Gastrocnemius medialis (tissue), 4 donors: Measurements from ENCODE around the gene MNX1. TPM values are rescaled to one million over a fixed set of nuclear protein-coding genes. Genes with fewer than 3 reads are reported as not detected.

Experiments used
- ATAC-seq, 2 donors: fragments of 150-250 bp; one replicate each; pipeline ENCODE4 v1.9.1; 2016
- DNase-seq, 2 donors: peaks; one replicate each; pipeline ENCODE4 v3.0.0-alpha.2; 2019
- H3K27ac ChIP-seq, 4 donors: fragments of 200-600 bp; sonication (generic); 1 replicate in 1 of 4; 2 replicates in 3 of 4; pipeline ENCODE4 v1.5.1; 2016 to 2018; ENCODE audit warnings: mild to moderate bottlenecking in 2 of 4, moderate library complexity in 1 of 4
- H3K27me3 ChIP-seq, 3 donors: fragments of 200-600 bp; sonication (generic) in 2 of 3; 1 replicate in 1 of 3; 2 replicates in 2 of 3; pipeline versions ENCODE4 v1.5.1 to v1.6.0; 2016 to 2019; ENCODE audit warnings: mild to moderate bottlenecking in 1 of 3, moderate library complexity in 1 of 3
- H3K36me3 ChIP-seq, 2 donors: fragments of 200-600 bp; sonication (generic) in 1 of 2; one replicate each; pipeline ENCODE4 v1.5.1; 2017 to 2018
- H3K4me1 ChIP-seq, 2 donors: fragments of 200-600 bp; sonication (generic) in 1 of 2; one replicate each; pipeline ENCODE4 v1.5.1; 2016 to 2017; ENCODE audit warnings: mild to moderate bottlenecking in 2 of 2
- H3K4me3 ChIP-seq, 4 donors: fragments of 200-600 bp; sonication (generic) in 3 of 4; 1 replicate in 1 of 4; 2 replicates in 3 of 4; pipeline ENCODE4 v1.5.1; 2016 to 2019; ENCODE audit warnings: mild to moderate bottlenecking in 2 of 4
- H3K9me3 ChIP-seq, 3 donors: fragments of 200-600 bp; sonication (generic) in 2 of 3; 1 replicate in 1 of 3; 2 replicates in 2 of 3; pipeline ENCODE4 v1.5.1; 2016 to 2019
- CTCF ChIP-seq, 5 experiments: fragments of 450-650 bp in 3 of 5; fragments of 200-600 bp in 2 of 5; sonication (generic) in 2 of 5; IDR thresholded peaks in 4 of 5; conservative IDR thresholded peaks in 1 of 5; 1 replicate in 4 of 5; 2 replicates in 1 of 5; pipeline ENCODE4 v1.5.1; 2016 to 2019; ENCODE audit warnings: antibody characterized with exemption in 5 of 5, mild to moderate bottlenecking in 3 of 5, moderate library complexity in 3 of 5
- POLR2A ChIP-seq, 2 donors: fragments of 450-650 bp; IDR thresholded peaks; one replicate each; pipeline ENCODE4 v1.6.1; 2017; ENCODE audit warnings: antibody characterized with exemption in 2 of 2, mild to moderate bottlenecking in 2 of 2, moderate library complexity in 2 of 2
- in situ Hi-C, 4 donors: fragments of 200-750 bp; cut with MboI; loops; one replicate each; pipeline versions ENCODE4 v1.15.0 to v1.8.0; 2017; ENCODE audit warnings: low sequenced_read_pairs in 4 of 4
- intact Hi-C: fragments of 100-400 bp; cut with DNase I; formaldehyde crosslinking; loops from one replicate; pipeline ENCODE4 v1.15.1; 2023; ENCODE audit warnings: low total_unique reads
- total RNA-seq, 4 donors: library from RNA; depleted of rRNA; stranded (reverse); fragments of >200 nt; gene quantifications; one replicate each; pipeline versions ENCODE4 v1.1.0 to v1.2.3, GENCODE V29; 2016

MNX1 gene
- total RNA-seq, 4 donors from 2014 or later: 0.16 to 0.20 TPM; not detected in 2

- DNase-seq (no peak), ATAC-seq (no peak)
- in situ Hi-C loops: no loop called here
Measured at GRCh38 chr7:157032644-157033482, 22.4 kb upstream of the MNX1 start.

GRCh38 chr7:157032128-157032527 is 21.7 kb upstream of the MNX1 start:
- Histone ChIP-seq H3K36me3 (no peaks in the 10 kb centered on the region), H3K4me3 (no peak overlapping the region), H3K4me1 (no peaks in the 10 kb centered on the region), H3K27me3 (peaks cover 16 to 44% (median 21%) of the 10 kb centered on the region in 3 donors), H3K27ac (no peak overlapping the region), H3K9me3 (peaks cover 0 to 5% (median 0%) of the 10 kb centered on the region in 3 donors)
- TF ChIP-seq CTCF (IDR thresholded peaks at IDR 0.05 in 4 of 5, conservative IDR thresholded peaks at IDR 0.05 in 1 of 5): no peak
- no peak for TF ChIP-seq POLR2A (IDR thresholded peaks at IDR 0.05)
- in situ Hi-C loops: no loop called here
- intact Hi-C loops: no loop called here
- DNase-seq (no peak), ATAC-seq (no peak)

More at GRCh38 chr7:157032644-157033482, 22.4 kb upstream of the MNX1 start:
- Histone ChIP-seq H3K9me3 (peaks cover 0 to 5% (median 0%) of the 10 kb centered on the region in 3 donors), H3K27me3 (peaks cover 16 to 41% (median 21%) of the 10 kb centered on the region in 3 donors), H3K4me3 (no peak overlapping the region), H3K36me3 (no peaks in the 10 kb centered on the region), H3K27ac (no peak overlapping the region), H3K4me1 (no peaks in the 10 kb centered on the region)
- TF ChIP-seq CTCF (IDR thresholded peaks at IDR 0.05 in 4 of 5, conservative IDR thresholded peaks at IDR 0.05 in 1 of 5) (no peak), POLR2A (IDR thresholded peaks at IDR 0.05) (no peak)
- intact Hi-C loops: no loop called here

- no peak overlapping the region for H3K4me3 ChIP-seq
- H3K27ac ChIP-seq: no peak overlapping the region
- H3K4me1 ChIP-seq: no peaks in the 10 kb centered on the region
- peaks cover 42 to 71% (median 49%) of the 10 kb centered on the region in 3 donors for H3K27me3 ChIP-seq
- intact Hi-C loops (no loop called here), in situ Hi-C loops (no loop called here)
- TF ChIP-seq CTCF (IDR thresholded peaks at IDR 0.05 in 4 of 5, conservative IDR thresholded peaks at IDR 0.05 in 1 of 5) (no peak), POLR2A (IDR thresholded peaks at IDR 0.05) (no peak)
- no peaks in the 10 kb centered on the region for H3K36me3 ChIP-seq
- DNase-seq (no peak), ATAC-seq (no peak)
- H3K9me3 ChIP-seq: no peaks in the 10 kb centered on the region
Measured at GRCh38 chr7:157028199-157028903, 17.9 kb upstream of the MNX1 start.

- intact Hi-C loops: no loop called here
- TF ChIP-seq CTCF (IDR thresholded peaks at IDR 0.05 in 4 of 5, conservative IDR thresholded peaks at IDR 0.05 in 1 of 5) (no peak), POLR2A (IDR thresholded peaks at IDR 0.05) (no peak)
- H3K4me3 ChIP-seq: no peak overlapping the region
- no peaks in the 10 kb centered on the region for H3K9me3 ChIP-seq
- no peak for ATAC-seq
- H3K27ac ChIP-seq: no peak overlapping the region
- in situ Hi-C loops: no loop called here
- no peaks in the 10 kb centered on the region for H3K4me1 ChIP-seq
- peaks cover 48 to 77% (median 55%) of the 10 kb centered on the region in 3 donors for H3K27me3 ChIP-seq
- H3K36me3 ChIP-seq: no peaks in the 10 kb centered on the region
- DNase-seq: no peak
Measured at GRCh38 chr7:157027568-157028198, 17.2 kb upstream of the MNX1 start.
